Neural crest cell (in vitro differentiated cells): ENCODE measurements around the gene IBA57. TPM values are rescaled to one million over a fixed set of nuclear protein-coding genes. Genes with fewer than 3 reads are reported as not detected.

ENCODE experiments used
- DNase-seq: peaks from one replicate; pipeline ENCODE4 v3.0.0; 2021; ENCODE audit warnings: low read depth, mixed read lengths, low spot score
- H3K27ac Mint-ChIP-seq: one replicate; pipeline ENCODE4 v1.8.0; 2021; ENCODE audit warnings: mild to moderate bottlenecking, mixed read lengths; ENCODE audit not compliant: unreplicated experiment
- H3K27me3 Mint-ChIP-seq: 2 replicates; pipeline ENCODE4 v1.8.0; 2021; ENCODE audit warnings: low read depth, mild to moderate bottlenecking, mixed read lengths
- H3K36me3 Mint-ChIP-seq: 2 replicates; pipeline ENCODE4 v1.8.0; 2021; ENCODE audit warnings: low read depth, mild to moderate bottlenecking, mixed read lengths
- H3K4me1 Mint-ChIP-seq: 2 replicates; pipeline ENCODE4 v1.8.0; 2021; ENCODE audit warnings: mixed read lengths
- H3K4me3 Mint-ChIP-seq: one replicate; pipeline ENCODE4 v1.8.0; 2021; ENCODE audit warnings: mild to moderate bottlenecking, mixed read lengths
- H3K9me3 Mint-ChIP-seq: 2 replicates; pipeline ENCODE4 v1.8.0; 2021; ENCODE audit warnings: mixed read lengths
- CTCF ChIP-seq: fragments of 200-600 bp; sonication (generic); conservative IDR thresholded peaks from 2 replicates; pipeline ENCODE4 v1.5.0; 2021; ENCODE audit warnings: antibody characterized with exemption, mild to moderate bottlenecking
- total RNA-seq: library from RNA; stranded (reverse); gene quantifications from 2 replicates; pipeline ENCODE4 v1.2.1, GENCODE V29; 2021

The IBA57 gene
- total RNA-seq, 1 donor from 2014 or later, result 10.4 TPM

GRCh38 chr1:228145463-228146416 is 19.9 kb upstream of the IBA57 start:
- Mint-ChIP-seq H3K27me3 (no peaks in the 10 kb centered on the region), H3K9me3 (no peaks in the 10 kb centered on the region), H3K4me3 (no peak overlapping the region), H3K4me1 (peaks cover 10% of the 10 kb centered on the region), H3K36me3 (no peaks in the 10 kb centered on the region), H3K27ac (no peak overlapping the region)
- DNase-seq, result no peak
- no peak for TF ChIP-seq CTCF

DNA sequence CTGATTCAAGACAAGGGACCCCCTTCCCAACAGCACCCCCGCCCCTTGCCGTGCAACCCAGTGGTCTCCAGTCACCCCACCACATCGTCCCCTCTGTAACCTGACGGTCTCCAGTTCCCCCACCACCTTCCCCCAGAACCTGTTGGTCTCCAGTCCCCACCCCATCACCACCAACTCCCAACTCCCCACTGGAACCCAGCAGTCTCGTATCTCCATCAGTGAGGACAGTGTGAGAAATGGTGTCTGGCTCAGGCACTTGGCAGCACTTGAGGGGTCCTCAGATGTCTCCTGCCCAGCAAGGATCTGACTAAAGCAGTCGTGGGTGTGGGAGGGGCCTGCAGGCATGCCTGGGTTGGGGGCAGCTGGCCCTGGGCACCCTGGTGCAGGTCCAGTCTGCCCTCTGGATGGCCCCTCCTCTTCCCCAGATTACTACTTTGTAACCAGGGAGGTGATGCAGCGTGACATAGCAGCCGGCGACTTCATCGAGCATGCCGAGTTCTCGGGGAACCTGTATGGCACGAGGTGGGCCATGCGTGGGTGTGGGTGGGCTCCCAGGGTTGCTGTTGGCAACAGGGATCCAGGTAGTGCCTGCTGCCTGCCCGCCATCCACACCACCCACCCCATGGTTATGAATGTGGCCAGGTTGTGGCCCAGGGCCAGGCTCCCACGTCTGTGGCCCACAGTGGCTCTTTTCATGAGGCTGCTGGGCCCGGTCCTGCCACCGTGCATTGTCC is 19.0 kb upstream of the IBA57 start:
- H3K36me3 Mint-ChIP-seq, result no peaks in the 10 kb centered on the region
- H3K9me3 Mint-ChIP-seq, result no peaks in the 10 kb centered on the region
- peak overlapping the region; percentile 12 for H3K27ac Mint-ChIP-seq
- DNase-seq, result no peak
- no peak for TF ChIP-seq CTCF
- H3K4me3 Mint-ChIP-seq, result no peak overlapping the region
- H3K4me1 Mint-ChIP-seq, result peaks cover 5% of the 10 kb centered on the region
- H3K27me3 Mint-ChIP-seq, result no peaks in the 10 kb centered on the region

DNA sequence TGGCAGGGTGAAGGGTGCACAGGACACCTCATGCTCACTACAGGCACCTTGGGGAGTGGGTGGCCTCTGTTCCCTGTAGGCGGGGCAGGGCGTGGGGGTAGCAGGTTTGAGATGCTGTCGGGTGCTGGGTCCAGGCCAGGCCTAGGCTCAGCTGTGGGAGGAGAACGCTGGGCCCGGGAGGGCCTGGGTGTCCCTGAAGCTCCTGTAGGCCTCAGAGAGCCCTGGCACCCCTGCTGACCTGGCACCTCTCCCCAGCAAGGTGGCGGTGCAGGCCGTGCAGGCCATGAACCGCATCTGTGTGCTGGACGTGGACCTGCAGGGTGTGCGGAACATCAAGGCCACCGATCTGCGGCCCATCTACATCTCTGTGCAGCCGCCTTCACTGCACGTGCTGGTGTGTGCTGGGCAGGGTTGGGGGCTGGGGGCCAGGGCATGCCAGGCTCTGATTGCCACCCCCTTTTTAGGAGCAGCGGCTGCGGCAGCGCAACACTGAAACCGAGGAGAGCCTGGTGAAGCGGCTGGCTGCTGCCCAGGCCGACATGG is 18.4 kb upstream of the IBA57 start:
- H3K36me3 Mint-ChIP-seq, result no peaks in the 10 kb centered on the region
- peaks cover 5% of the 10 kb centered on the region for H3K4me1 Mint-ChIP-seq
- no peak overlapping the region for H3K4me3 Mint-ChIP-seq
- H3K9me3 Mint-ChIP-seq, result no peaks in the 10 kb centered on the region
- H3K27ac Mint-ChIP-seq, result no peak overlapping the region
- DNase-seq, result no peak
- H3K27me3 Mint-ChIP-seq, result no peaks in the 10 kb centered on the region
- no peak for TF ChIP-seq CTCF

GRCh38 chr1:228147768-228148167 is 17.8 kb upstream of the IBA57 start:
- no peaks in the 10 kb centered on the region for H3K27me3 Mint-ChIP-seq
- DNase-seq, result no peak
- no peaks in the 10 kb centered on the region for H3K36me3 Mint-ChIP-seq
- H3K4me3 Mint-ChIP-seq, result no peak overlapping the region
- H3K9me3 Mint-ChIP-seq, result no peaks in the 10 kb centered on the region
- no peak overlapping the region for H3K27ac Mint-ChIP-seq
- TF ChIP-seq CTCF, result no peak
- H3K4me1 Mint-ChIP-seq, result peaks cover 5% of the 10 kb centered on the region

DNA sequence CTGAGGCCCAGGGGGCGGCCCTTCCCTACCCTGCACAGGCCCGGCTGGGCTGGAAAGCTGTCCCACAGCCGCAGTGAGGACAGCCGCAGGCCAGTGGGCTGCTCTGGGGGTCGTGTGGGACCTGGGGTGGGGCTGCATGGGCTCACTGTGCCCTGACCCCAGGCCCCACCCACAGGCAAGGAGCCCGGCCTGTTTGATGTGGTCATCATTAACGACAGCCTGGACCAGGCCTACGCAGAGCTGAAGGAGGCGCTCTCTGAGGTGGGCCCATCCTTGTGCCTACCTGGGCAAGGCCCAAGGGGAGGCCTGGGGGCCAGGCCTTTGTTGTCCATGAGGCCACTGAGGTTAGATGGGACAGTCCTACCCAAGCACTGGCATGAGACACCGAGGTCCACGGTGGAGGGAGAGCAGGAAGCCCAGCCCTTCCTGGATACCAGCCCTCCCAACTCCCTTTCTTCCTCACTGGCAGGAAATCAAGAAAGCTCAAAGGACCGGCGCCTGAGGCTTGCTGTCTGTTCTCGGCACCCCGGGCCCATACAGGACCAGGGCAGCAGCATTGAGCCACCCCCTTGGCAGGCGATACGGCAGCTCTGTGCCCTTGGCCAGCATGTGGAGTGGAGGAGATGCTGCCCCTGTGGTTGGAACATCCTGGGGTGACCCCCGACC is 17.3 kb upstream of the IBA57 start:
- no peak overlapping the region for H3K4me3 Mint-ChIP-seq
- DNase-seq, result no peak
- H3K27me3 Mint-ChIP-seq, result no peaks in the 10 kb centered on the region
- no peaks in the 10 kb centered on the region for H3K9me3 Mint-ChIP-seq
- TF ChIP-seq CTCF, result no peak
- H3K27ac Mint-ChIP-seq, result no peak overlapping the region
- peaks cover 5% of the 10 kb centered on the region for H3K4me1 Mint-ChIP-seq
- no peaks in the 10 kb centered on the region for H3K36me3 Mint-ChIP-seq
